OCI-LY7 (cell line): Measurements from ENCODE around the gene LGALS1.

Experiments
- EZH2phosphoT487 ChIP-seq: fragments of 200-600 bp; sonication (generic); IDR thresholded peaks from 2 replicates; pipeline ENCODE4 v1.6.1; 2018; ENCODE audit warnings: low read depth, borderline replicate concordance, mild to moderate bottlenecking, mixed run types, antibody characterized with exemption, low read length, moderate library complexity, mixed read lengths
- TF ChIP-seq, protein P1 (sequence below): fragments of 200-600 bp; sonication (generic); conservative IDR thresholded peaks from 2 replicates; pipeline ENCODE4 v1.5.1; 2014; ENCODE audit warnings: mild to moderate bottlenecking, antibody characterized with exemption, low read length, moderate library complexity, mixed read lengths

GRCh38 chr22:37684803-37685615 lies 9.6 kb downstream of the LGALS1 start:
- TF ChIP-seq, protein P1, sequence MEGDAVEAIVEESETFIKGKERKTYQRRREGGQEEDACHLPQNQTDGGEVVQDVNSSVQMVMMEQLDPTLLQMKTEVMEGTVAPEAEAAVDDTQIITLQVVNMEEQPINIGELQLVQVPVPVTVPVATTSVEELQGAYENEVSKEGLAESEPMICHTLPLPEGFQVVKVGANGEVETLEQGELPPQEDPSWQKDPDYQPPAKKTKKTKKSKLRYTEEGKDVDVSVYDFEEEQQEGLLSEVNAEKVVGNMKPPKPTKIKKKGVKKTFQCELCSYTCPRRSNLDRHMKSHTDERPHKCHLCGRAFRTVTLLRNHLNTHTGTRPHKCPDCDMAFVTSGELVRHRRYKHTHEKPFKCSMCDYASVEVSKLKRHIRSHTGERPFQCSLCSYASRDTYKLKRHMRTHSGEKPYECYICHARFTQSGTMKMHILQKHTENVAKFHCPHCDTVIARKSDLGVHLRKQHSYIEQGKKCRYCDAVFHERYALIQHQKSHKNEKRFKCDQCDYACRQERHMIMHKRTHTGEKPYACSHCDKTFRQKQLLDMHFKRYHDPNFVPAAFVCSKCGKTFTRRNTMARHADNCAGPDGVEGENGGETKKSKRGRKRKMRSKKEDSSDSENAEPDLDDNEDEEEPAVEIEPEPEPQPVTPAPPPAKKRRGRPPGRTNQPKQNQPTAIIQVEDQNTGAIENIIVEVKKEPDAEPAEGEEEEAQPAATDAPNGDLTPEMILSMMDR = no peak
- no peak for TF ChIP-seq EZH2phosphoT487
